Activated CD8-positive, alpha-beta T cell treated with anti-CD3 and anti-CD28 coated beads for 36 hours (primary cell): ENCODE measurements around the gene MSGN1. TPM values are rescaled to one million over a fixed set of nuclear protein-coding genes. Genes with fewer than 3 reads are reported as not detected.

Experiments
- ATAC-seq: fragments of 200-7000 bp; cut with Tn5 transposase; one replicate; pipeline ENCODE4 v1.10.0; 2021; ENCODE audit warnings: mild to moderate bottlenecking, moderate library complexity
- CTCF ChIA-PET: fragments of 350-600 bp; sonication (Branson Sonifier 250); formaldehyde crosslinking; loops from one replicate; lab custom pipeline; 2021; ENCODE audit warnings: antibody characterized with exemption; lab: Charles Lee
- POLR2A ChIA-PET: fragments of 350-600 bp; sonication (Branson Sonifier 250); formaldehyde crosslinking; loops from one replicate; lab custom pipeline; 2021; ENCODE audit warnings: antibody characterized with exemption; lab: Charles Lee
- DNase-seq: peaks from one replicate; pipeline ENCODE4 v3.0.0-alpha.2; 2020
- H3K27ac Mint-ChIP-seq: one replicate; pipeline ENCODE4 v1.8.0; 2021; ENCODE audit warnings: mild to moderate bottlenecking, mixed read lengths
- H3K27me3 Mint-ChIP-seq: one replicate; pipeline ENCODE4 v1.8.0; 2021; ENCODE audit warnings: mixed read lengths
- H3K36me3 Mint-ChIP-seq: one replicate; pipeline ENCODE4 v1.8.0; 2021; ENCODE audit warnings: low read depth, mixed read lengths
- H3K4me1 Mint-ChIP-seq: one replicate; pipeline ENCODE4 v1.8.0; 2021; ENCODE audit warnings: low read depth, mixed read lengths
- H3K4me3 Mint-ChIP-seq: one replicate; pipeline ENCODE4 v1.8.0; 2021; ENCODE audit warnings: mild to moderate bottlenecking, moderate library complexity, mixed read lengths
- H3K9me3 Mint-ChIP-seq: one replicate; pipeline ENCODE4 v1.8.0; 2021; ENCODE audit warnings: mixed read lengths
- CTCF ChIP-seq: fragments of 200-600 bp; IDR thresholded peaks from one replicate; pipeline ENCODE4 v1.8.0; 2022; ENCODE audit warnings: antibody characterized with exemption, mild to moderate bottlenecking
- intact Hi-C: fragments of 100-400 bp; cut with micrococcal nuclease; formaldehyde crosslinking; loops from one replicate; pipeline ENCODE4 v1.10.0; 2022
- total RNA-seq, 2 experiments: library from RNA; stranded (reverse); gene quantifications; one replicate each; pipeline ENCODE4 v1.2.3, GENCODE V29; 2021

MSGN1 gene
- not detected for total RNA-seq

GRCh38 chr2:17816396-17817245 lies at the start of gene MSGN1:
Gene MSGN1, plus strand, starts transcription at chr2:17816460. Its CDS starts 59 bp downstream, at chr2:17816519.
- Mint-ChIP-seq H3K4me3 (no peak within 1 kb of the TSS), H3K4me1 (peaks cover 4% of the 10 kb centered on the region), H3K27ac (no peak within 1 kb of the TSS), H3K27me3 (peaks cover 21% of the 10 kb centered on the region), H3K9me3 (no peaks in the 10 kb centered on the region), H3K36me3 (no peaks in the 10 kb centered on the region)
- ChIA-PET POLR2A (no interaction called here), CTCF (no interaction called here)
- TF ChIP-seq CTCF = no peak
- intact Hi-C loops = no loop called here
- DNase-seq (no peak), ATAC-seq (no peak)

GRCh38 chr2:17768894-17769293 lies 47.4 kb upstream of the MSGN1 start:
- Mint-ChIP-seq H3K27me3 (no peaks in the 10 kb centered on the region), H3K4me3 (no peak overlapping the region), H3K4me1 (no peaks in the 10 kb centered on the region), H3K27ac (no peak overlapping the region), H3K36me3 (peaks cover 25% of the 10 kb centered on the region), H3K9me3 (no peaks in the 10 kb centered on the region)
- intact Hi-C loops = no loop called here
- POLR2A ChIA-PET = no interaction called here
- CTCF ChIA-PET = no interaction called here
- TF ChIP-seq CTCF = no peak
- ATAC-seq (no peak), DNase-seq (no peak)

GRCh38 chr2:17771956-17772355 lies 44.3 kb upstream of the MSGN1 start:
- POLR2A ChIA-PET = no interaction called here
- TF ChIP-seq CTCF = no peak
- intact Hi-C loops = no loop called here
- ATAC-seq (no peak), DNase-seq (no peak)
- Mint-ChIP-seq H3K36me3 (peaks cover 25% of the 10 kb centered on the region), H3K9me3 (no peaks in the 10 kb centered on the region), H3K4me1 (no peaks in the 10 kb centered on the region), H3K4me3 (no peak overlapping the region), H3K27me3 (no peaks in the 10 kb centered on the region), H3K27ac (no peak overlapping the region)
- CTCF ChIA-PET = interaction anchor here (0.8 kb wide), 1 partner anchor 53 kb away, joined by 3 read pairs; no protein-coding TSS in a partner anchor

- no peak for TF ChIP-seq CTCF
- Mint-ChIP-seq H3K36me3 (peaks cover 21% of the 10 kb centered on the region), H3K9me3 (no peaks in the 10 kb centered on the region), H3K4me3 (no peak overlapping the region), H3K27me3 (no peaks in the 10 kb centered on the region), H3K4me1 (no peaks in the 10 kb centered on the region), H3K27ac (no peak overlapping the region)
- intact Hi-C loops = no loop called here
- no peak for ATAC-seq
- no peak for DNase-seq
- POLR2A ChIA-PET = no interaction called here
- CTCF ChIA-PET = interaction anchor here (0.8 kb wide), 1 partner anchor 53 kb away, joined by 3 read pairs; no protein-coding TSS in a partner anchor
These were observed 43.7 kb upstream of the MSGN1 start for GRCh38 chr2:17772532-17772931.

- Mint-ChIP-seq H3K27ac (no peak overlapping the region), H3K4me3 (no peak overlapping the region), H3K27me3 (no peaks in the 10 kb centered on the region), H3K4me1 (no peaks in the 10 kb centered on the region), H3K9me3 (peaks cover 3% of the 10 kb centered on the region), H3K36me3 (peaks cover 26% of the 10 kb centered on the region)
- ChIA-PET CTCF (interaction anchor here (1.2 kb wide), 1 partner anchor 61 kb away, joined by 3 read pairs; no protein-coding TSS in a partner anchor), POLR2A (interaction anchor here (1.5 kb wide), 1 partner anchor 10 kb away, joined by 3 read pairs; no protein-coding TSS in a partner anchor)
- intact Hi-C loops = no loop called here
- no peak for ATAC-seq
- DNase-seq = no peak
- no peak for TF ChIP-seq CTCF
These were observed 35.7 kb upstream of the MSGN1 start for GRCh38 chr2:17780546-17780945.
